Mesenchymal stem cell (in vitro differentiated cells and primary cell): ENCODE data around the gene SDC4.

Source experiments
- DNase-seq: peaks from one replicate; pipeline ENCODE4 v3.0.0-alpha.2; 2013
- H2AFZ ChIP-seq: one replicate; pipeline ENCODE4 v1.6.1; 2013; ENCODE audit warnings: low read depth, mild to moderate bottlenecking, control low read depth, inconsistent platforms, low read length, moderate library complexity
- H2AK5ac ChIP-seq: 2 replicates; pipeline ENCODE4 v1.6.1; 2013; ENCODE audit warnings: low read length, moderate library complexity, mild to moderate bottlenecking, inconsistent platforms; ENCODE audit not compliant: severe bottlenecking
- H2BK120ac ChIP-seq: one replicate; pipeline ENCODE4 v1.6.1; 2013; ENCODE audit warnings: low read depth, mild to moderate bottlenecking, inconsistent platforms, low read length, moderate library complexity
- H2BK12ac ChIP-seq, 2 experiments: one replicate each; pipeline ENCODE4 v1.6.1; 2013; ENCODE audit warnings: inconsistent platforms in 2 of 2, low read length in 2 of 2, mild to moderate bottlenecking in 2 of 2, moderate library complexity in 2 of 2, control low read depth in 1 of 2
- H2BK15ac ChIP-seq: one replicate; pipeline ENCODE4 v1.6.1; 2013; ENCODE audit warnings: mild to moderate bottlenecking, low read depth, inconsistent platforms; ENCODE audit not compliant: poor library complexity, severe bottlenecking
- H2BK5ac ChIP-seq: 2 replicates; pipeline ENCODE4 v1.6.1; 2013; ENCODE audit warnings: low read depth, mild to moderate bottlenecking, low read length, control low read depth, inconsistent platforms; ENCODE audit not compliant: poor library complexity, severe bottlenecking
- H3K14ac ChIP-seq, 2 experiments: one replicate each; pipeline ENCODE4 v1.6.1; 2013; ENCODE audit warnings: inconsistent platforms in 2 of 2, low read length in 2 of 2, control low read depth in 1 of 2, mild to moderate bottlenecking in 1 of 2, moderate library complexity in 1 of 2
- H3K18ac ChIP-seq, 2 experiments: one replicate each; pipeline ENCODE4 v1.6.1; 2013; ENCODE audit warnings: inconsistent platforms in 2 of 2, low read length in 2 of 2, control low read depth in 1 of 2, low read depth in 1 of 2, mild to moderate bottlenecking in 1 of 2
- H3K23ac ChIP-seq, 2 experiments: one replicate each; pipeline ENCODE4 v1.6.1; 2013; ENCODE audit warnings: inconsistent platforms in 2 of 2, low read length in 2 of 2, mild to moderate bottlenecking in 2 of 2, moderate library complexity in 2 of 2, control low read depth in 1 of 2
- H3K27ac ChIP-seq: 2 replicates; pipeline ENCODE4 v1.5.1; 2013; ENCODE audit warnings: mild to moderate bottlenecking, moderate library complexity, low read length, control low read depth, inconsistent platforms; ENCODE audit not compliant: poor library complexity, severe bottlenecking
- H3K27me3 ChIP-seq, 2 experiments: 2 replicates each; pipeline versions ENCODE4 v1.6.1 to v1.7.0; 2013; ENCODE audit warnings: low read length in 2 of 2, mild to moderate bottlenecking in 2 of 2, moderate library complexity in 2 of 2, control low read depth in 1 of 2, inconsistent platforms in 1 of 2; ENCODE audit not compliant: control insufficient read depth in 1 of 2, insufficient read depth in 1 of 2
- H3K36me3 ChIP-seq, 2 experiments: 2 replicates each; pipeline versions ENCODE4 v1.6.1 to v1.7.0; 2013; ENCODE audit warnings: low read length in 2 of 2, control low read depth in 1 of 2, inconsistent platforms in 1 of 2, low read depth in 1 of 2, mild to moderate bottlenecking in 1 of 2; ENCODE audit not compliant: insufficient read depth in 2 of 2, control insufficient read depth in 1 of 2
- H3K4ac ChIP-seq, 2 experiments: one replicate each; pipeline ENCODE4 v1.6.1; 2013; ENCODE audit warnings: inconsistent platforms in 2 of 2, low read length in 2 of 2, mild to moderate bottlenecking in 2 of 2, moderate library complexity in 2 of 2, control low read depth in 1 of 2, low read depth in 1 of 2
- H3K4me1 ChIP-seq: 2 replicates; pipeline ENCODE4 v1.6.1; 2013; ENCODE audit warnings: low read depth, low read length, control low read depth; ENCODE audit not compliant: control insufficient read depth, insufficient read depth
- H3K4me2 ChIP-seq: 2 replicates; pipeline ENCODE4 v1.6.1; 2013; ENCODE audit warnings: low read length, mild to moderate bottlenecking, inconsistent platforms; ENCODE audit not compliant: poor library complexity, severe bottlenecking
- H3K4me3 ChIP-seq, 2 experiments: 2 replicates each; pipeline versions ENCODE4 v1.5.1 to v1.7.0; 2013; ENCODE audit warnings: low read length in 2 of 2, mild to moderate bottlenecking in 2 of 2, control low read depth in 1 of 2, low read depth in 1 of 2; ENCODE audit not compliant: insufficient read depth in 1 of 2
- H3K79me1 ChIP-seq: replicated peaks from 2 replicates; pipeline ENCODE4 v1.6.1; 2013; ENCODE audit warnings: mild to moderate bottlenecking, control low read depth, low read length, inconsistent platforms; ENCODE audit not compliant: poor library complexity, severe bottlenecking
- H3K9ac ChIP-seq: 2 replicates; pipeline ENCODE4 v1.7.0; 2013; ENCODE audit warnings: mild to moderate bottlenecking, low read length, moderate library complexity
- H3K9me3 ChIP-seq: 2 replicates; pipeline ENCODE4 v1.7.0; 2013; ENCODE audit warnings: mild to moderate bottlenecking, low read length; ENCODE audit not compliant: control insufficient read depth
- H4K8ac ChIP-seq: one replicate; pipeline ENCODE4 v1.6.1; 2013; ENCODE audit warnings: inconsistent platforms, mild to moderate bottlenecking, low read length, moderate library complexity
- H4K91ac ChIP-seq: one replicate; pipeline ENCODE4 v1.6.1; 2013; ENCODE audit warnings: mild to moderate bottlenecking, low read length, inconsistent platforms
- WGBS: methylation state at CpG from one replicate; pipeline ENCODE4 v1.1.7; 2013; ENCODE audit warnings: mixed read lengths; 5-methylcytosine and 5-hydroxymethylcytosine counted together

Gene SDC4

DNA sequence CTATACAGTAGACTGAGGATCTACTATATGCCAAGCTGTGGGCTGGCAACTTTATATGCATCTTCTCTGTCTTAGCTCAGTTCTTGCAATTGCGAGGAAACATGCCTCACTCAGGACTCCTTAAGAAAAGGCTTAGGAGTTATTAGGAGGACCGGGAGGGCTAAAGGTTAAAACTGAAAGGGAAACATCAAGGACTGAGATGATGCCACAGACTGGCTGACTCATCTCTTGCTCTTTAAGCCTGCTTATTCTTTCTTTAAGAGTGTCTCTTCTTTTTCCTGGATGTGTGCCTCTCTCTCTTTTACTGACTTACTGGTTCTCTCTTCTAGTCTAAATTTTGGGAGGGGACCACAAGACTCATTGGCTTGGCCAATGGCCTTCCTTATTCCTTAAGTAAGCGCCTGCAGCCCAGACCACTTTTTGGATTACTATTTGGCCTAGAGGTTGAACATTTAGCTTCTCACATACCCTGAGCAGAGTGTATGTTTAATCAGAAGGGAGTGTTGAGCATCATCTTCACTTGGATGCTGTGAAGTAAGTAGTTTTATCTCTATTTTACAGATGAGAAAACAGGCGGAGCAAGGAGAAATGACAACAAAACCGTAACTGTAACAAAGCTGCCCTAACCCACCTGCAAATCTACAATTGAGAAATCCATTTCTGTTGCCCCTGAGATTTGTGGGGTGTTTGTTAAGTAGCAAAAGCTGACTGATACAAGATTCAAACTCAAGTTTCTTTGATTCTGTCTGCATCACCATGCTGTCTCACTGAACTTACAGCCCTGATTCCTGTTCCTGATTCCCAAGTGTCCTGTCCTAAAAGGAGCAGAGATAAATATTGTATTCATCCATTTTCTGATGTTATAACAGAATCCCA, 7.2 kb upstream of the SDC4 start:
- Histone ChIP-seq H3K4ac (no peak overlapping the region), H4K91ac (no peak overlapping the region), H3K14ac (no peak overlapping the region), H3K9ac (peak overlapping the region; percentile 23), H3K27me3 (no peaks in the 10 kb centered on the region), H3K23ac (no peak overlapping the region), H3K4me1 (peaks cover 18% of the 10 kb centered on the region), H2BK5ac (no peak overlapping the region), H2AK5ac (no peak overlapping the region), H3K18ac (peak overlapping the region in 1 of 2 experiments; percentile 37), H3K4me2 (no peak overlapping the region), H2AFZ (no peak overlapping the region), H3K9me3 (no peaks in the 10 kb centered on the region), H2BK12ac (peak overlapping the region in 1 of 2 experiments; percentile 75), H2BK15ac (no peak overlapping the region), H4K8ac (no peak overlapping the region), H3K27ac (peak overlapping the region; percentile 62), H3K79me1 (no peaks in the 10 kb centered on the region), H3K4me3 (peak overlapping the region in 1 of 2 experiments; percentile 49), H2BK120ac (no peak overlapping the region), H3K36me3 (no peaks in the 10 kb centered on the region)
- DNase-seq = peak; percentile 95
- WGBS = 57% methylated on average over 5 of the region's 5 CpGs

DNA sequence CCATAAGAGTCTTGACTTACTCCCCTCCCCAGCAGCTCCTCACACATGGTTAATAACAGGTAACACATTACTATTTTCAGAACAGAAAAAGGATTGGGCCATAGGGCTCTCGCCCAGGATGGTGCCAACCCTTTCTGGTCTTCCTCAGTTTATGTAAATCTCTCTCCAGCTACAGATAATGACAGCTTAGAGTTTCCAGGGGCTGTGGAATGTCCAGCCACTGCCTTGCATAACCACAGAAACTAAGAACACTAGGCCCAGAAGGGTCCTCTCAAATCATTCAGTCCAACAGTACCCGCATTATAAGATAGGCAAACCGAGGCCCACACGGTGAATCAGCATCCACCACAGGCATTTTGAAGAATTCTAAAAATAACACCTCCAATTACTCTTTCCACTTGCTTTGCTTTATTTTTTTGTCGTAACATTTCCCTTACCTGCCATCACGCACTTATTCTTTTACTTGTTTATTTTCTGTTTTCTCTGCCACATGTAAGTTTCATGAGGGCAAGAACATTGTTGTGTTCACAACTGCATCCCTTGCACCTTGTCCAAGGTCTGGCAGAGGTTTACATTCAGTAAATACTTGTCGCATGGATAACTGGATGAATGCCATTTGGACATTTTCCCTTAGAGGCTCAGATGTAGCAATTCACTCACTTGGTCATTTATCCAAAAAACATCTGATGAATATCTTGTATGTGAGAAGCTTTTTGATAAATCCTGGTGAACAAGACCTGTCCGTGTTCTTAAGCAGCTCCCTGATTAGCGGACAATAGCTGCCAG, 6.4 kb upstream of the SDC4 start:
- no peak overlapping the region for H3K14ac ChIP-seq
- 66% methylated on average over 8 of the region's 9 CpGs for WGBS
- H2BK120ac ChIP-seq = no peak overlapping the region
- no peaks in the 10 kb centered on the region for H3K27me3 ChIP-seq
- H2AFZ ChIP-seq = no peak overlapping the region
- H3K36me3 ChIP-seq = no peaks in the 10 kb centered on the region
- no peaks in the 10 kb centered on the region for H3K79me1 ChIP-seq
- H3K4me3 ChIP-seq = peak overlapping the region in 1 of 2 experiments; percentile 49
- H3K9me3 ChIP-seq = no peaks in the 10 kb centered on the region
- no peak overlapping the region for H2BK5ac ChIP-seq
- H3K4me1 ChIP-seq = peaks cover 12% of the 10 kb centered on the region
- no peak overlapping the region for H3K4me2 ChIP-seq
- H2BK15ac ChIP-seq = no peak overlapping the region
- no peak overlapping the region for H3K23ac ChIP-seq
- no peak overlapping the region for H4K91ac ChIP-seq
- peak; percentile 66 for DNase-seq
- H3K27ac ChIP-seq = peak overlapping the region; percentile 46
- H2AK5ac ChIP-seq = no peak overlapping the region
- H2BK12ac ChIP-seq = peak overlapping the region in 1 of 2 experiments; percentile 59
- H4K8ac ChIP-seq = no peak overlapping the region
- H3K9ac ChIP-seq = peak overlapping the region; percentile 23
- no peak overlapping the region for H3K18ac ChIP-seq
- H3K4ac ChIP-seq = no peak overlapping the region

DNA sequence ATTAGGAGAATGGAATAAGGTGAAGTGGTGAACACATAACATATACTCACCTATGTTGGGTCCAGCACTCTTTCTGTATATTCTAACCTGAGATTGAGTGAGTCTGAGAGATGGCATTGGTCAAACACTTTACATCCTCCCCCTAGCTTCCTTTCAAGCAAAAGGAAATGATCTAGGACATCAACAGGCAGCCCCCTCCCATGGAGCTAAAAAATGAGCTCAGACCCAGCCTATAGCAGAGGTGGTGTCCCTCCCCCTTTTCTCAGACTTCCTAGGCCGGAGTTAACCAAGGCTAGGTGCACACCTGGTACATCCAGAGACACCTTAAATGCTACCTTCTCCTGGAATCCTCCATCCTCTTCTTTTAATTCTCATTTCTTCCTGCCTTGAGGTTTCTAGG, 5.5 kb upstream of the SDC4 start:
- WGBS = 100% methylated on average over 1 of the region's 1 CpG
- no peak overlapping the region for H2BK5ac ChIP-seq
- no peaks in the 10 kb centered on the region for H3K36me3 ChIP-seq
- H3K27ac ChIP-seq = no peak overlapping the region
- H2BK12ac ChIP-seq = peak overlapping the region; percentile 2 to 78
- H3K9me3 ChIP-seq = no peaks in the 10 kb centered on the region
- H3K27me3 ChIP-seq = no peaks in the 10 kb centered on the region
- H3K9ac ChIP-seq = no peak overlapping the region
- H3K23ac ChIP-seq = no peak overlapping the region
- no peak overlapping the region for H4K8ac ChIP-seq
- H2AK5ac ChIP-seq = peak overlapping the region; percentile 62
- peaks cover 10% of the 10 kb centered on the region for H3K4me1 ChIP-seq
- DNase-seq = no peak
- no peak overlapping the region for H3K14ac ChIP-seq
- peak overlapping the region in 1 of 2 experiments; percentile 30 for H3K18ac ChIP-seq
- no peak overlapping the region for H3K4me3 ChIP-seq
- no peaks in the 10 kb centered on the region for H3K79me1 ChIP-seq
- peak overlapping the region; percentile 88 for H2BK15ac ChIP-seq
- no peak overlapping the region for H4K91ac ChIP-seq
- no peak overlapping the region for H3K4me2 ChIP-seq
- H2AFZ ChIP-seq = no peak overlapping the region
- no peak overlapping the region for H2BK120ac ChIP-seq
- H3K4ac ChIP-seq = peak overlapping the region in 1 of 2 experiments; percentile 78

DNA sequence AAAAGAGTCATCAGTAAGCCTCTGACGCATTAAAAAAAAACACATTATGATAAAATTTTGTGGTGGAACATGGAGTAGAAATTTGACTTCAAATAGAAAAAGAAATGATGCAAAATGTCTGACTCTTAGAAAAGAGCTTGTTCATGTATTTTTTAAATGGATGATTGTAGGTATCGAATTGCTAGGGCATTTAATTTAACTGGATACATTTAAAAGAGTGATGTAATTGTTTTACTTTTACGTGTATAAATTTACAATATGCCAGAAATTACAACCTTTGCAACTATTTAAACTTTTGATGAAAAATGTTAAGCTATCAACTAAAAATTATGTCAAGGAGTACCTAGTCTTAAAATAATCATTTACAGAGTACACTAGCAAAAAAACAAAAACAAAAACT, 4.5 kb upstream of the SDC4 start:
- Histone ChIP-seq H3K27ac (no peak overlapping the region), H3K27me3 (no peaks in the 10 kb centered on the region), H4K91ac (no peak overlapping the region), H2AFZ (no peak overlapping the region), H2BK120ac (no peak overlapping the region), H3K14ac (no peak overlapping the region), H2BK5ac (no peak overlapping the region), H4K8ac (no peak overlapping the region), H3K4me2 (no peak overlapping the region), H3K4ac (no peak overlapping the region), H3K4me1 (peaks cover 6% of the 10 kb centered on the region), H3K9me3 (no peaks in the 10 kb centered on the region), H2BK12ac (no peak overlapping the region), H2AK5ac (no peak overlapping the region), H3K79me1 (no peaks in the 10 kb centered on the region), H3K23ac (no peak overlapping the region), H2BK15ac (no peak overlapping the region), H3K18ac (no peak overlapping the region), H3K9ac (no peak overlapping the region), H3K4me3 (no peak overlapping the region), H3K36me3 (no peaks in the 10 kb centered on the region)
- DNase-seq = no peak
- WGBS = 97% methylated on average over 1 of the region's 3 CpGs
